AG04449 (cell line): ENCODE data around the gene VPREB1.

Experiments used
- CTCF ChIA-PET: fragments of 350-600 bp; formaldehyde crosslinking; extraction: SDS; loops from one replicate; lab custom pipeline; 2021; ENCODE audit warnings: antibody characterized with exemption; lab: Yijun Ruan, JAX
- POLR2A ChIA-PET: fragments of 400-600, 350-600 bp; formaldehyde crosslinking; extraction: SDS; loops from one replicate; lab custom pipeline; 2020; ENCODE audit warnings: antibody characterized with exemption, inconsistent platforms; lab: Yijun Ruan, JAX
- DNase-seq: peaks from one replicate; pipeline ENCODE4 v3.0.0-alpha.2; 2010; ENCODE audit warnings: low read depth, low spot score
- H3K4me3 ChIP-seq: 2 replicates; pipeline ENCODE4 v1.5.1; 2011; ENCODE audit warnings: low read depth, mild to moderate bottlenecking, control low read depth, low read length
- CTCF ChIP-seq: IDR thresholded peaks from one replicate; pipeline ENCODE4 v1.5.1; 2011; ENCODE audit warnings: mild to moderate bottlenecking, moderate library complexity, low read length, control low read depth, inconsistent platforms; ENCODE audit not compliant: insufficient read depth; ENCODE audit errors: missing control alignments

The VPREB1 gene

GRCh38 chr22:22197993-22198402 lies 46.6 kb upstream of the VPREB1 start:
- CTCF ChIA-PET = interaction anchor here (1.0 to 3.1 kb wide), 3 partner anchors 11 to 15 kb away, joined by 3 to 10 read pairs (median 4); no protein-coding TSS in a partner anchor
- TF ChIP-seq CTCF = no peak
- H3K4me3 ChIP-seq = no peak overlapping the region
- POLR2A ChIA-PET = no interaction called here
- DNase-seq = no peak

GRCh38 chr22:22198751-22199150 lies 45.8 kb upstream of the VPREB1 start:
- no peak for TF ChIP-seq CTCF
- ChIA-PET CTCF (interaction anchor here (5.6 kb wide), 1 partner anchor 13 kb away, joined by 62 read pairs; no protein-coding TSS in a partner anchor), POLR2A (no interaction called here)
- H3K4me3 ChIP-seq = no peak overlapping the region
- no peak for DNase-seq

- ChIA-PET POLR2A (no interaction called here), CTCF (interaction anchor here (0.8 to 5.6 kb wide), 4 partner anchors 12 to 157 kb away, joined by 3 to 62 read pairs (median 11); no protein-coding TSS in a partner anchor)
- H3K4me3 ChIP-seq = no peak overlapping the region
- DNase-seq = no peak
- no peak for TF ChIP-seq CTCF
These were observed 45.0 kb upstream of the VPREB1 start for GRCh38 chr22:22199634-22200033.

GRCh38 chr22:22200569-22201184 lies 43.9 kb upstream of the VPREB1 start:
- TF ChIP-seq CTCF = no peak
- POLR2A ChIA-PET = no interaction called here
- CTCF ChIA-PET = interaction anchor here (0.7 to 5.6 kb wide), 11 partner anchors 11 to 160 kb away, joined by 3 to 62 read pairs (median 3); no protein-coding TSS in a partner anchor

GRCh38 chr22:22201185-22201929 lies 43.2 kb upstream of the VPREB1 start:
- ChIA-PET CTCF (interaction anchor here (0.7 to 5.6 kb wide), 23 partner anchors 10 to 263 kb away, joined by 3 to 62 read pairs (median 3); no protein-coding TSS in a partner anchor), POLR2A (no interaction called here)
- TF ChIP-seq CTCF = peak; percentile 79
- DNase-seq = no peak
- H3K4me3 ChIP-seq = no peak overlapping the region

More at GRCh38 chr22:22200569-22201184, 43.9 kb upstream of the VPREB1 start:
- H3K4me3 ChIP-seq = no peak overlapping the region
- DNase-seq = no peak

GRCh38 chr22:22201930-22202343 lies 42.6 kb upstream of the VPREB1 start:
- ChIA-PET POLR2A (no interaction called here), CTCF (interaction anchor here (0.7 to 5.6 kb wide), 19 partner anchors 9 to 262 kb away, joined by 3 to 62 read pairs (median 3); no protein-coding TSS in a partner anchor)
- DNase-seq = no peak
- TF ChIP-seq CTCF = no peak
- no peak overlapping the region for H3K4me3 ChIP-seq
